ENCODE data around the gene GPR152. TPM values are rescaled to one million over a fixed set of nuclear protein-coding genes. Genes with fewer than 3 reads are reported as not detected.

GPR152 gene
- total RNA-seq, 2 experiments from 2014 or later: not detected

- H3K36me3 Mint-ChIP-seq (ENCODE audit: low read depth): peaks cover 49% of the 10 kb centered on the region
- intact Hi-C loops (cut with DNase I, micrococcal nuclease): no loop called here
- ATAC-seq (ENCODE audit: poor library complexity) (no peak), DNase-seq (peak in 1 of 14 experiments; percentile 21)
- ChIA-PET CTCF (no interaction called here), POLR2A (interaction anchor here (0.6 to 0.7 kb wide), 3 partner anchors 12 to 24 kb away, joined by 3 read pairs; no protein-coding TSS in a partner anchor)
- Histone ChIP-seq H3K9me3 (ENCODE audit: control insufficient read depth in 1 of 2, insufficient read depth in 1 of 2, low read length in 2 of 2) (no peaks in the 10 kb centered on the region), H3K36me3 (ENCODE audit: insufficient read depth, low read length) (peaks cover 86% of the 10 kb centered on the region), H3K27ac (ENCODE audit: low read depth in 1 of 2, low read length in 2 of 2) (no peak overlapping the region), H3K27me3 (ENCODE audit: control insufficient read depth in 1 of 2, insufficient read depth in 2 of 2, low read length in 2 of 2) (no peaks in the 10 kb centered on the region), H3K4me1 (ENCODE audit: insufficient read depth, low read length) (peaks cover 24% of the 10 kb centered on the region), H3K4me3 (ENCODE audit: low read length) (no peak overlapping the region)
- H3K4me3 Mint-ChIP-seq: no peak overlapping the region
- peaks cover 21% of the 10 kb centered on the region for H3K4me1 Mint-ChIP-seq (ENCODE audit: low read depth)
- H3K9me3 Mint-ChIP-seq: no peaks in the 10 kb centered on the region
- no peaks in the 10 kb centered on the region for H3K27me3 Mint-ChIP-seq
- H3K27ac Mint-ChIP-seq: no peak overlapping the region
- TF ChIP-seq CTCF (IDR thresholded peaks at IDR 0.05): no peak
Observed at GRCh38 chr11:67498544-67498972, 46.0 kb upstream of the GPR152 start.

- Mint-ChIP-seq H3K27ac (no peak overlapping the region), H3K4me3 (no peak overlapping the region), H3K27me3 (no peaks in the 10 kb centered on the region), H3K4me1 (ENCODE audit: low read depth) (peaks cover 13% of the 10 kb centered on the region), H3K9me3 (no peaks in the 10 kb centered on the region), H3K36me3 (ENCODE audit: low read depth) (peaks cover 48% of the 10 kb centered on the region)
- H3K4me3 ChIP-seq (ENCODE audit: low read length): no peak overlapping the region
- TF ChIP-seq CTCF (IDR thresholded peaks at IDR 0.05): no peak
- H3K36me3 ChIP-seq (ENCODE audit: insufficient read depth, low read length): peaks cover 90% of the 10 kb centered on the region
- peak in 1 of 14 experiments; percentile 18 for DNase-seq
- CTCF ChIA-PET: no interaction called here
- no peaks in the 10 kb centered on the region for H3K27me3 ChIP-seq (ENCODE audit: control insufficient read depth in 1 of 2, insufficient read depth in 2 of 2, low read length in 2 of 2)
- intact Hi-C loops (cut with DNase I, micrococcal nuclease): no loop called here
- no peak overlapping the region for H3K27ac ChIP-seq (ENCODE audit: low read depth in 1 of 2, low read length in 2 of 2)
- no peak for ATAC-seq (ENCODE audit: poor library complexity)
- peaks cover 20% of the 10 kb centered on the region for H3K4me1 ChIP-seq (ENCODE audit: insufficient read depth, low read length)
- POLR2A ChIA-PET: interaction anchor here (0.7 kb wide), 1 partner anchor 23 kb away, joined by 3 read pairs; no protein-coding TSS in a partner anchor
- no peaks in the 10 kb centered on the region for H3K9me3 ChIP-seq (ENCODE audit: control insufficient read depth in 1 of 2, insufficient read depth in 1 of 2, low read length in 2 of 2)
Observed at GRCh38 chr11:67497656-67498291, 45.2 kb upstream of the GPR152 start.

- DNase-seq (no peak), ATAC-seq (ENCODE audit: poor library complexity) (no peak)
- Histone ChIP-seq H3K27ac (ENCODE audit: low read depth in 1 of 2, low read length in 2 of 2) (no peak overlapping the region), H3K4me3 (ENCODE audit: low read length) (no peak overlapping the region), H3K27me3 (ENCODE audit: control insufficient read depth in 1 of 2, insufficient read depth in 2 of 2, low read length in 2 of 2) (no peaks in the 10 kb centered on the region), H3K36me3 (ENCODE audit: insufficient read depth, low read length) (peaks cover 90% of the 10 kb centered on the region), H3K9me3 (ENCODE audit: control insufficient read depth in 1 of 2, insufficient read depth in 1 of 2, low read length in 2 of 2) (no peaks in the 10 kb centered on the region), H3K4me1 (ENCODE audit: insufficient read depth, low read length) (peaks cover 9% of the 10 kb centered on the region)
- no peaks in the 10 kb centered on the region for H3K9me3 Mint-ChIP-seq
- H3K36me3 Mint-ChIP-seq (ENCODE audit: low read depth): peaks cover 50% of the 10 kb centered on the region
- peaks cover 8% of the 10 kb centered on the region for H3K4me1 Mint-ChIP-seq (ENCODE audit: low read depth)
- ChIA-PET CTCF (no interaction called here), POLR2A (interaction anchor here (1.0 kb wide), 1 partner anchor 118 kb away, joined by 3 read pairs; no protein-coding TSS in a partner anchor)
- no peaks in the 10 kb centered on the region for H3K27me3 Mint-ChIP-seq
- intact Hi-C loops (cut with DNase I, micrococcal nuclease): no loop called here
- H3K27ac Mint-ChIP-seq: no peak overlapping the region
- no peak for TF ChIP-seq CTCF (IDR thresholded peaks at IDR 0.05)
- H3K4me3 Mint-ChIP-seq: no peak overlapping the region
Observed at GRCh38 chr11:67496113-67496512, 43.6 kb upstream of the GPR152 start.
